ENCODE data around the gene UBFD1. TPM values are rescaled to one million over a fixed set of nuclear protein-coding genes. Genes with fewer than 3 reads are reported as not detected.
"Not testable (repeated sequence)": the region's sequence is repeated elsewhere in the genome, so short reads cannot be mapped to it uniquely, and the experiment has no call there.

Gene UBFD1
- total RNA-seq, 2 experiments from 2014 or later: 53.7 to 59.5 TPM

DNA sequence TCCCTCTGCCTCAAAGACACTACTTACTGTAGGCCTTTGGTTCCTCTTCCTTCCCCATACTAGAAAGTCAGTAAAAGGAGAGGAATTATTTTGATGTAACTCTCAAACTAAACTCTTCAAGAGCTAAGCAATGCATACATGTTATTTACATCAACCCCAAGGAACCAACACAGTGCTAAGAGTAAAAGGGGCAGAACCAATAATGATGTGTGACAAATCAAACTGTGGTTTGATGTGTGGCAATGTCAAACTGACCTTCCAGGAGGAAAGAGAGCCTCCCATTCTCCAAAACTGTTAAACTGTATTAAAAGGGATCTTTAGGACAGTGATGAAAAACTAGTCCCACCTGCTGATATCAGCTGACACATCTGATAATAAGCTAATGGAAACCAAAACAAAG lies 22.9 kb downstream of the UBFD1 start:
- ATAC-seq (ENCODE audit: poor library complexity): no peak
- H3K4me1 Mint-ChIP-seq (ENCODE audit: low read depth): no peaks in the 10 kb centered on the region

DNA sequence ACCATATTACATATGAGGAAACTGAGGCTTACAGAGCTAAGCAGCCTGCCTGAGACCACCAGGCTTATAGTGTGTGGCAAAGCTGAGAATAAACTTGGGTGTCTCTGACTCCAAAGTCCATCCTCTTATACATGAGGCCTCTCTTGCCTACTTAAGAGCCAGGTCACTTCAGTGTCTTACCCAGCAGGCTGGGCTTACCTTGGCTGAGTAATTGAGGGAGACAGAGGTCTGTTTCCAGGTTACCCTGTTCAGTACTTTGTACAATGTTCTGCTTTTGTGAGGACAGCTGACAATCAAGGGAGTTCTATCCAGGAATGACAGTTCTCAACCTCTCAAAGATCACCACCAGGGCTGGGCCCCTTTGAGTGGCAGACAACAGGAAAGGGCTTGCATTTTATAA lies 24.2 kb downstream of the UBFD1 start:
- Mint-ChIP-seq H3K36me3 (ENCODE audit: low read depth) (peaks cover 79% of the 10 kb centered on the region), H3K27me3 (no peaks in the 10 kb centered on the region), H3K9me3 (no peaks in the 10 kb centered on the region), H3K4me3 (no peak overlapping the region), H3K27ac (no peak overlapping the region), H3K4me1 (ENCODE audit: low read depth) (no peaks in the 10 kb centered on the region)
- H3K4me3 ChIP-seq (ENCODE audit: low read length): no peak overlapping the region
- TF ChIP-seq, protein P1, sequence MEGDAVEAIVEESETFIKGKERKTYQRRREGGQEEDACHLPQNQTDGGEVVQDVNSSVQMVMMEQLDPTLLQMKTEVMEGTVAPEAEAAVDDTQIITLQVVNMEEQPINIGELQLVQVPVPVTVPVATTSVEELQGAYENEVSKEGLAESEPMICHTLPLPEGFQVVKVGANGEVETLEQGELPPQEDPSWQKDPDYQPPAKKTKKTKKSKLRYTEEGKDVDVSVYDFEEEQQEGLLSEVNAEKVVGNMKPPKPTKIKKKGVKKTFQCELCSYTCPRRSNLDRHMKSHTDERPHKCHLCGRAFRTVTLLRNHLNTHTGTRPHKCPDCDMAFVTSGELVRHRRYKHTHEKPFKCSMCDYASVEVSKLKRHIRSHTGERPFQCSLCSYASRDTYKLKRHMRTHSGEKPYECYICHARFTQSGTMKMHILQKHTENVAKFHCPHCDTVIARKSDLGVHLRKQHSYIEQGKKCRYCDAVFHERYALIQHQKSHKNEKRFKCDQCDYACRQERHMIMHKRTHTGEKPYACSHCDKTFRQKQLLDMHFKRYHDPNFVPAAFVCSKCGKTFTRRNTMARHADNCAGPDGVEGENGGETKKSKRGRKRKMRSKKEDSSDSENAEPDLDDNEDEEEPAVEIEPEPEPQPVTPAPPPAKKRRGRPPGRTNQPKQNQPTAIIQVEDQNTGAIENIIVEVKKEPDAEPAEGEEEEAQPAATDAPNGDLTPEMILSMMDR (IDR thresholded peaks at IDR 0.05): no peak
- no peaks in the 10 kb centered on the region for H3K4me1 ChIP-seq (ENCODE audit: insufficient read depth, low read length)
- POLR2A ChIA-PET: no interaction called here
- no peaks in the 10 kb centered on the region for H3K9me3 ChIP-seq (ENCODE audit: control insufficient read depth in 1 of 2, insufficient read depth in 1 of 2, low read length in 2 of 2)
- H3K27me3 ChIP-seq (ENCODE audit: control insufficient read depth in 1 of 2, insufficient read depth in 2 of 2, low read length in 2 of 2): no peaks in the 10 kb centered on the region
- H3K27ac ChIP-seq (ENCODE audit: low read depth in 1 of 2, low read length in 2 of 2): no peak overlapping the region
- H3K36me3 ChIP-seq (ENCODE audit: insufficient read depth, low read length): peaks cover 63% of the 10 kb centered on the region
- CTCF ChIA-PET: interaction anchor here (0.8 kb wide), 1 partner anchor 15 kb away, joined by 3 read pairs; no protein-coding TSS in a partner anchor
- ATAC-seq (ENCODE audit: poor library complexity) (no peak), DNase-seq (no peak)
- intact Hi-C loops (cut with DNase I, micrococcal nuclease): no loop called here

More for the DNA sequence above, 22.9 kb downstream of the UBFD1 start:
- no peak for DNase-seq
- Mint-ChIP-seq H3K4me3 (no peak overlapping the region), H3K27me3 (no peaks in the 10 kb centered on the region), H3K27ac (no peak overlapping the region), H3K36me3 (ENCODE audit: low read depth) (peaks cover 76% of the 10 kb centered on the region), H3K9me3 (no peaks in the 10 kb centered on the region)
- Histone ChIP-seq H3K27me3 (ENCODE audit: control insufficient read depth in 1 of 2, insufficient read depth in 2 of 2, low read length in 2 of 2) (no peaks in the 10 kb centered on the region), H3K27ac (ENCODE audit: low read depth in 1 of 2, low read length in 2 of 2) (no peak overlapping the region), H3K36me3 (ENCODE audit: insufficient read depth, low read length) (peaks cover 50% of the 10 kb centered on the region), H3K4me1 (ENCODE audit: insufficient read depth, low read length) (no peaks in the 10 kb centered on the region), H3K4me3 (ENCODE audit: low read length) (no peak overlapping the region), H3K9me3 (ENCODE audit: control insufficient read depth in 1 of 2, insufficient read depth in 1 of 2, low read length in 2 of 2) (no peaks in the 10 kb centered on the region)
- ChIA-PET POLR2A (no interaction called here), CTCF (interaction anchor here (0.7 kb wide), 1 partner anchor 1543 kb away, joined by 3 read pairs; no protein-coding TSS in a partner anchor)
- TF ChIP-seq, protein P1 (IDR thresholded peaks at IDR 0.05): no peak
- intact Hi-C loops (cut with DNase I, micrococcal nuclease): no loop called here

DNA sequence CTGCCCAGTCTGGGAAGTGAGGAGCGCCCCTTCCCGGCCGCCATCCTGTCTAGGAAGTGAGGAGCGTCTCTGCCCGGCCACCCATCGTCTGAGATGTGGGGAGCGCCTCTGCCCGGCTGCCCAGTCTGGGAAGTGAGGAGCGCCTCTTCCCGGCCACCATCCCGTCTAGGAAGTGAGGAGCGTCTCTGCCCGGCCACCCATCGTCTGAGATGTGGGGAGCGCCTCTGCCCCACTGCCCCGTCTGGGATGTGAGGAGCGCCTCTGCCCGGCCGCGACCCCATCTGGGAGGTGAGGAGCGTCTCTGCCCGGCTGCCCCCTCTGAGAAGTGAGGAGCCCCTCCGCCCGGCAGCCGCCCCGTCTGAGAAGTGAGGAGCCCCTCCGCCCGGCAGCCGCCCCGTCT lies 25.7 kb downstream of the UBFD1 start:
- H3K27me3 Mint-ChIP-seq; H3K27ac ChIP-seq (ENCODE audit: low read depth in 1 of 2, low read length in 2 of 2); intact Hi-C loops (cut with DNase I, micrococcal nuclease); H3K27me3 ChIP-seq (ENCODE audit: control insufficient read depth in 1 of 2, insufficient read depth in 2 of 2, low read length in 2 of 2); ATAC-seq (ENCODE audit: poor library complexity); H3K4me1 ChIP-seq (ENCODE audit: insufficient read depth, low read length); H3K4me3 Mint-ChIP-seq; H3K27ac Mint-ChIP-seq; POLR2A ChIA-PET; H3K4me3 ChIP-seq (ENCODE audit: low read length); DNase-seq; H3K4me1 Mint-ChIP-seq (ENCODE audit: low read depth); H3K9me3 ChIP-seq (ENCODE audit: control insufficient read depth in 1 of 2, insufficient read depth in 1 of 2, low read length in 2 of 2); CTCF ChIA-PET; H3K9me3 Mint-ChIP-seq: not testable (repeated sequence)
- H3K36me3 Mint-ChIP-seq (ENCODE audit: low read depth): peaks cover 81% of the 10 kb centered on the region
- peaks cover 72% of the 10 kb centered on the region for H3K36me3 ChIP-seq (ENCODE audit: insufficient read depth, low read length)

Data from CD4-positive, alpha-beta T cell (primary cell).